Left ventricle myocardium inferior (tissue), 1 donor: Measurements from ENCODE around the gene HNRNPF. TPM values are rescaled to one million over a fixed set of nuclear protein-coding genes. Genes with fewer than 3 reads are reported as not detected.

Experiments used
- DNase-seq: peaks from one replicate; pipeline ENCODE4 v3.0.0-alpha.2; 2020
- H3K27ac ChIP-seq: fragments of 200-600 bp; replicated peaks from 2 replicates; pipeline ENCODE4 v1.8.0; 2021
- H3K27me3 ChIP-seq: fragments of 200-600 bp; 2 replicates; pipeline ENCODE4 v1.8.0; 2021; ENCODE audit warnings: low read depth
- H3K36me3 ChIP-seq: fragments of 200-600 bp; 2 replicates; pipeline ENCODE4 v1.8.0; 2021
- H3K4me1 ChIP-seq: fragments of 200-600 bp; 2 replicates; pipeline ENCODE4 v1.8.0; 2021
- H3K4me3 ChIP-seq: fragments of 200-600 bp; 2 replicates; pipeline ENCODE4 v1.8.0; 2021; ENCODE audit warnings: mild to moderate bottlenecking, moderate library complexity
- H3K9me3 ChIP-seq: fragments of 200-600 bp; replicated peaks from 2 replicates; pipeline ENCODE4 v1.8.0; 2021
- intact Hi-C: fragments of 100-400 bp; cut with micrococcal nuclease; formaldehyde crosslinking; loops from one replicate; pipeline ENCODE4 v1.11.0; 2022
- total RNA-seq: library from RNA; stranded (reverse); fragmentation: NEBNext Ultra II Directional; extraction: Animal tissue kit (Norgen Biotek cat#: 25700); gene quantifications from one replicate; pipeline ENCODE4 v1.2.1, GENCODE V29; 2021
- TF ChIP-seq, protein P1 (sequence below): fragments of 200-600 bp; IDR thresholded peaks from 2 replicates; pipeline ENCODE4 v1.8.0; 2021; ENCODE audit warnings: antibody characterized with exemption, mild to moderate bottlenecking, borderline replicate concordance
- donor health status: DM: no; HTN: yes; CAD: no; lungs with severe emphysema.

HNRNPF gene
- total RNA-seq, 1 donor from 2014 or later: 70.5 TPM

- no peak overlapping the region for H3K27ac ChIP-seq
- peaks cover 43% of the 10 kb centered on the region for H3K4me1 ChIP-seq
- TF ChIP-seq, protein P1, sequence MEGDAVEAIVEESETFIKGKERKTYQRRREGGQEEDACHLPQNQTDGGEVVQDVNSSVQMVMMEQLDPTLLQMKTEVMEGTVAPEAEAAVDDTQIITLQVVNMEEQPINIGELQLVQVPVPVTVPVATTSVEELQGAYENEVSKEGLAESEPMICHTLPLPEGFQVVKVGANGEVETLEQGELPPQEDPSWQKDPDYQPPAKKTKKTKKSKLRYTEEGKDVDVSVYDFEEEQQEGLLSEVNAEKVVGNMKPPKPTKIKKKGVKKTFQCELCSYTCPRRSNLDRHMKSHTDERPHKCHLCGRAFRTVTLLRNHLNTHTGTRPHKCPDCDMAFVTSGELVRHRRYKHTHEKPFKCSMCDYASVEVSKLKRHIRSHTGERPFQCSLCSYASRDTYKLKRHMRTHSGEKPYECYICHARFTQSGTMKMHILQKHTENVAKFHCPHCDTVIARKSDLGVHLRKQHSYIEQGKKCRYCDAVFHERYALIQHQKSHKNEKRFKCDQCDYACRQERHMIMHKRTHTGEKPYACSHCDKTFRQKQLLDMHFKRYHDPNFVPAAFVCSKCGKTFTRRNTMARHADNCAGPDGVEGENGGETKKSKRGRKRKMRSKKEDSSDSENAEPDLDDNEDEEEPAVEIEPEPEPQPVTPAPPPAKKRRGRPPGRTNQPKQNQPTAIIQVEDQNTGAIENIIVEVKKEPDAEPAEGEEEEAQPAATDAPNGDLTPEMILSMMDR: no peak
- H3K36me3 ChIP-seq: peaks cover 72% of the 10 kb centered on the region
- intact Hi-C loops: no loop called here
- H3K27me3 ChIP-seq: no peaks in the 10 kb centered on the region
- no peaks in the 10 kb centered on the region for H3K9me3 ChIP-seq
- H3K4me3 ChIP-seq: no peak overlapping the region
- no peak for DNase-seq
These were observed 21.3 kb downstream of the HNRNPF start for GRCh38 chr10:43387678-43388032.

DNA sequence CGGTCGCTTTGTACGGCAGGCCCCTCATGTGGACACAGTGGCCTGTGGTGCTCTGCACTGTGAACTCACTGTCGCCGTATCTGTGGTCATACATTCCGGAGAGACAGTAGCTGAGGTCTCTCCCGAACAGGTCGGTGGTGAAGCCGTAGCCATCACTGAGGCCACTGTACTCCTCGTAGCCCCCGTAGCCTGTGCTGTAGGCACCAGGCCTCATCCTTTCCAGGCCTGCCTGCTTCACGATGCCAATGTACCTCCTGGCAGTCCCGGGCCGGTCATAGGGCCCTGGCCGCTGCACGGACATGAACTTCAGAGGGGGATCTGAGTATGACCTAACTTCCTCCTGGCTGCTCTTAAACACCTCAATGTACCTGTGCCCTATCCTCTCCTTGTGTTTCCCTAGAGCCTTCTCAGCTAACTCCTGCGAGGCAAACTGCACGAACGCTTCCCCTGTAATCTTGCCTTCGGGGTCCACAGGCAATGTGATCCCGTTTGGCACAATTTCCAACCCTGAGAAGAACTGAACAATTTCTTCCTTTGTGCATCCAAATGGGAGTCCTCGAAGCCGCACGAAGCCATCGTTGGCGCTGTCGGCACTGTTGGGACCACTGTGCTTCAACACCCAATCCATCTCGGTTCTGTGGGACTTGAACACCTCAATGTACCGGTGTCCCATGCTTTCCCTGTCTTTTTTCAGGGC lies 21.9 kb downstream of the HNRNPF start:
- Histone ChIP-seq H3K9me3 (no peaks in the 10 kb centered on the region), H3K27me3 (no peaks in the 10 kb centered on the region), H3K4me3 (no peak overlapping the region), H3K27ac (no peak overlapping the region), H3K4me1 (peaks cover 38% of the 10 kb centered on the region), H3K36me3 (peaks cover 67% of the 10 kb centered on the region)
- DNase-seq: no peak
- TF ChIP-seq, protein P1: no peak
- intact Hi-C loops: no loop called here

- H3K36me3 ChIP-seq: peaks cover 61% of the 10 kb centered on the region
- DNase-seq: no peak
- H3K4me3 ChIP-seq: no peak overlapping the region
- H3K9me3 ChIP-seq: no peaks in the 10 kb centered on the region
- no peaks in the 10 kb centered on the region for H3K27me3 ChIP-seq
- H3K4me1 ChIP-seq: peaks cover 32% of the 10 kb centered on the region
- no peak overlapping the region for H3K27ac ChIP-seq
- TF ChIP-seq, protein P1: no peak
- intact Hi-C loops: no loop called here
These were observed 22.4 kb downstream of the HNRNPF start for GRCh38 chr10:43386549-43386948.

DNA sequence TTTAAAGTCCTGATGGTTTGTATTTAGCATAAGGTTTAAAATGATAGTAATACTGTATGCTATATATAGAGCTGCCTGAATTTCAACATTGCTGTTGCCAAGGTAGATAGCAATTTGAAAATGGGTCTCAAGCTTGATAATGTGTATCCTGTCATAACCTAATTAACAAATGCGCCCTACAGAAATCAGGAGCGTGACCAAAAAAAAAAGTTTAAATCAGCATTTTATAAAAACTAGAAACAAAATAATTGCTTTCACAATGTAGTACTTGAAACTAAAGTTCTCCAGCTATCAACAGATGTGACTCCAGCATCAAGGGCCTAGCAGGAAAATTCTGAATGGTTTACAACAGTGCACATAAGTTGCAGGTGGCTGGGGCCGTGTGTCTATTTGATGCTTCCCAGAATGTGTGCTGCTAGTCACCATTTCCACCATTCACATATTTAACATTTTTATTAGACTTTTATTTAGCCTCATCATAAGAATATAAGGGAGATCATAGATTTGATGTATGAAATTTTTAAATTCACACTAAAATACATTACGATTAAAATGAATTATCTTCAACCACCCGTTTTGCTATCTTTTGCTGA lies 23.5 kb downstream of the HNRNPF start:
- Histone ChIP-seq H3K4me1 (peaks cover 22% of the 10 kb centered on the region), H3K9me3 (no peaks in the 10 kb centered on the region), H3K4me3 (no peak overlapping the region), H3K36me3 (peaks cover 50% of the 10 kb centered on the region), H3K27me3 (no peaks in the 10 kb centered on the region), H3K27ac (no peak overlapping the region)
- intact Hi-C loops: no loop called here
- TF ChIP-seq, protein P1: no peak
- DNase-seq: no peak

- Histone ChIP-seq H3K27ac (no peak overlapping the region), H3K9me3 (no peaks in the 10 kb centered on the region), H3K36me3 (peaks cover 41% of the 10 kb centered on the region), H3K4me1 (peaks cover 12% of the 10 kb centered on the region), H3K4me3 (no peak overlapping the region), H3K27me3 (no peaks in the 10 kb centered on the region)
- TF ChIP-seq, protein P1: no peak
- intact Hi-C loops: no loop called here
- DNase-seq: peak; percentile 11
These were observed 24.4 kb downstream of the HNRNPF start for GRCh38 chr10:43384252-43385221.
